DND-41 (cell line): Measurements from ENCODE around the gene ATP6V0D1.

Source experiments
- EZH2 ChIP-seq: IDR thresholded peaks from 3 replicates; pipeline ENCODE4 v1.6.1; 2012; ENCODE audit warnings: borderline replicate concordance, low read depth, mild to moderate bottlenecking, moderate library complexity, low read length, inconsistent platforms; ENCODE audit not compliant: severe bottlenecking
- TF ChIP-seq, protein P1 (sequence below): IDR thresholded peaks from 2 replicates; pipeline ENCODE4 v1.5.1; 2012; ENCODE audit warnings: borderline replicate concordance, low read length, moderate library complexity, mild to moderate bottlenecking; ENCODE audit not compliant: poor library complexity, severe bottlenecking; ENCODE audit errors: extremely low read depth

DNA sequence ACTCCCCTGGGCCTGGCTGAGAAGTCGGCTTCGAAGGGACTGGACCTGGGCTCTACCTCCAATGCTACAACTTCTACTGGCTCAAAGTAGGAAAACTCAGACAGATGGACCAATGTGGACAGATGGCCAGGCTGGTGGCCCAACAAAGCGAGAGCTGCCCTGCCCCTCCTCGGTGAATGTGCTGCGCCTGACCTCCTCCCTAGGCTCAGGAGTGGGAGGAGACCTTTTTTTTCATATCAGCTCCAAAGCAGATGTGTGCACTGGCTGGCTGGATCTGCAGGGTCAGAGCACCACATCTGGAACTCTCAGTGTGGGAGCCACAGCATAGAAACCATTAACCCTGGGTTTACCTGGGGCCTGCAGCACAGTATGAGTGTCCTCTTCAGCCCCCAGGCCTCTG is 20.8 kb downstream of the ATP6V0D1 start:
- TF ChIP-seq, protein P1, sequence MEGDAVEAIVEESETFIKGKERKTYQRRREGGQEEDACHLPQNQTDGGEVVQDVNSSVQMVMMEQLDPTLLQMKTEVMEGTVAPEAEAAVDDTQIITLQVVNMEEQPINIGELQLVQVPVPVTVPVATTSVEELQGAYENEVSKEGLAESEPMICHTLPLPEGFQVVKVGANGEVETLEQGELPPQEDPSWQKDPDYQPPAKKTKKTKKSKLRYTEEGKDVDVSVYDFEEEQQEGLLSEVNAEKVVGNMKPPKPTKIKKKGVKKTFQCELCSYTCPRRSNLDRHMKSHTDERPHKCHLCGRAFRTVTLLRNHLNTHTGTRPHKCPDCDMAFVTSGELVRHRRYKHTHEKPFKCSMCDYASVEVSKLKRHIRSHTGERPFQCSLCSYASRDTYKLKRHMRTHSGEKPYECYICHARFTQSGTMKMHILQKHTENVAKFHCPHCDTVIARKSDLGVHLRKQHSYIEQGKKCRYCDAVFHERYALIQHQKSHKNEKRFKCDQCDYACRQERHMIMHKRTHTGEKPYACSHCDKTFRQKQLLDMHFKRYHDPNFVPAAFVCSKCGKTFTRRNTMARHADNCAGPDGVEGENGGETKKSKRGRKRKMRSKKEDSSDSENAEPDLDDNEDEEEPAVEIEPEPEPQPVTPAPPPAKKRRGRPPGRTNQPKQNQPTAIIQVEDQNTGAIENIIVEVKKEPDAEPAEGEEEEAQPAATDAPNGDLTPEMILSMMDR, result no peak
- no peak for TF ChIP-seq EZH2
